GM13976 (cell line): Measurements from ENCODE around the gene SDR9C7.
"Not testable (repeated sequence)": the region's sequence is repeated elsewhere in the genome, so short reads cannot be mapped to it uniquely, and the experiment has no call there.

ENCODE experiments used
- DNase-seq: peaks from one replicate; pipeline ENCODE4 v3.0.0; 2012; ENCODE audit warnings: low spot score
- in situ Hi-C: fragments of 300-500 bp; cut with MboI; formaldehyde crosslinking; loops from one replicate; pipeline ENCODE4 v1.12.0; 2022; ENCODE audit warnings: low sequenced_read_pairs, mixed read lengths, inconsistent platforms; ENCODE audit not compliant: unreplicated experiment
- TF ChIP-seq, protein P1 (sequence below): IDR thresholded peaks from 2 replicates; pipeline ENCODE4 v1.5.1; 2012; ENCODE audit warnings: borderline replicate concordance, mild to moderate bottlenecking; ENCODE audit not compliant: insufficient read depth; ENCODE audit errors: extremely low read depth, missing control alignments, control extremely low read depth

The SDR9C7 gene

DNA sequence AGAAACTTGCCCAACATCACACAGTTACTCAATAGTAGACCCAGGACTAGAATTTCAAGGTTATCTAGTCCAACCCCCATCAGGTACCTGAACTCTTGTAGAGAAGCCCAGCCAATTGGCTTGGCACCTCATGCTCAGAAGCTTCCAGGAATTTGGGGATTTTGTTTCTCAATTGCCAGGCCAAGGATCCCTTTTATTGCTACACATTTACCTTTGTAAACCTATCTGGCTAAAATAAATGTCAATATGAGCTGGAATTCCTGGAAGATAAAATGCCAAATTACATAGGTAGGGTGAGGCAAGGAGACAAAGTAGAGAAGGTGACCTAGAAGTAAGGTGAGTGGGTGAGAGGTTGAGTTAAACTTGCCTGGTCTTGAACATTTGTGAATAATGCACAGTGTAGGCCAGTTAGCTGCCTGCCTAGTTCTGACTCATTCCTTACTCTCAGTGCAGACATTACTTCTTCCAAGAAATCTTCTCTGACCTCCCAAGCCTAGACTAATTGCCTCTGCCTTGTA is 36.3 kb downstream of the SDR9C7 start:
- in situ Hi-C loops = no loop called here

GRCh38 chr12:56896082-56896481 is 38.1 kb downstream of the SDR9C7 start:
- in situ Hi-C loops = no loop called here
- TF ChIP-seq, protein P1, sequence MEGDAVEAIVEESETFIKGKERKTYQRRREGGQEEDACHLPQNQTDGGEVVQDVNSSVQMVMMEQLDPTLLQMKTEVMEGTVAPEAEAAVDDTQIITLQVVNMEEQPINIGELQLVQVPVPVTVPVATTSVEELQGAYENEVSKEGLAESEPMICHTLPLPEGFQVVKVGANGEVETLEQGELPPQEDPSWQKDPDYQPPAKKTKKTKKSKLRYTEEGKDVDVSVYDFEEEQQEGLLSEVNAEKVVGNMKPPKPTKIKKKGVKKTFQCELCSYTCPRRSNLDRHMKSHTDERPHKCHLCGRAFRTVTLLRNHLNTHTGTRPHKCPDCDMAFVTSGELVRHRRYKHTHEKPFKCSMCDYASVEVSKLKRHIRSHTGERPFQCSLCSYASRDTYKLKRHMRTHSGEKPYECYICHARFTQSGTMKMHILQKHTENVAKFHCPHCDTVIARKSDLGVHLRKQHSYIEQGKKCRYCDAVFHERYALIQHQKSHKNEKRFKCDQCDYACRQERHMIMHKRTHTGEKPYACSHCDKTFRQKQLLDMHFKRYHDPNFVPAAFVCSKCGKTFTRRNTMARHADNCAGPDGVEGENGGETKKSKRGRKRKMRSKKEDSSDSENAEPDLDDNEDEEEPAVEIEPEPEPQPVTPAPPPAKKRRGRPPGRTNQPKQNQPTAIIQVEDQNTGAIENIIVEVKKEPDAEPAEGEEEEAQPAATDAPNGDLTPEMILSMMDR = no peak

More for the DNA sequence above, 36.3 kb downstream of the SDR9C7 start:
- TF ChIP-seq, protein P1 = no peak
- DNase-seq = no peak

GRCh38 chr12:56894698-56895368 is 39.4 kb downstream of the SDR9C7 start:
- no peak for DNase-seq
- in situ Hi-C loops = no loop called here
- TF ChIP-seq, protein P1 = no peak

More at GRCh38 chr12:56896082-56896481, 38.1 kb downstream of the SDR9C7 start:
- DNase-seq = no peak

DNA sequence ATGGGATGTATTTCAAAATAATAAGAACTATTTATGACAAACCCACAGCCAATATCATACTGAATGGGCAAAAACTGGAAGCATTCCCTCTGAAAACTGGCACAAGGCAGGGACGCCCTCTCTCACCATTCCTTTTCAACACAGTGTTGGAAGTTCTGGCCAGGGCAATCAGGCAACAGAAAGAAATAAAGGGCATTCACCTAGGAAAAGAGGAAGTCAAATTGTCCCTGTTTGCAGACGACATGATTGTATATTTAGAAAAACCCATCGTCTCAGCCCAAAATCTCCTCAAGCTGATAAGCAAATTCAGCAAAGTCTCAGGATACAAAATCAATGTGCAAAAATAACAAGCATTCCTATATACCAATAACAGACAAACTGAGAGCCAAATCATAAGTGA is 42.3 kb downstream of the SDR9C7 start:
- in situ Hi-C loops = not testable (repeated sequence)

GRCh38 chr12:56886319-56886718 is 47.9 kb downstream of the SDR9C7 start:
- in situ Hi-C loops = no loop called here
- DNase-seq = no peak
- TF ChIP-seq, protein P1 = no peak

More for the DNA sequence above, 42.3 kb downstream of the SDR9C7 start:
- DNase-seq = not testable (repeated sequence)

DNA sequence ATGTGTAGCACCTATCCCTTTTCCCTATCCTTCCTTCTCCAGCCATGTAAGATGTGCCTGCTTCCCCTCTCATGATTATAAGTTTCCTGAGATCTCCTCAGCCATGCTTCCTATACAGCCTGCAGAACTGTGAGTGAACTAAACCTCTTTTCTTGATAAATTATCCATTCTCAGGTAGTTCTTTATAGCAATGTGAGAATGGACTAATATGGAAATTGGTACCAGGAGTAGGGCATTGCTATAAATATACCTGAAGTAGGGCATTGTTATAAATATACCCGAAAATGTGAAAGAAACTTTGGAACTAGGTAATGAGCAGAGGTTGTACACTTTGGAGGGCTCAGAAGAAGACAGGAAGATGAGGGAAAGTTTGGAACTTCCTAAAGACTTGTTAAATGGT is 48.9 kb downstream of the SDR9C7 start:
- TF ChIP-seq, protein P1 = no peak
- in situ Hi-C loops = no loop called here
- DNase-seq = no peak

GRCh38 chr12:56884421-56884820 is 49.8 kb downstream of the SDR9C7 start:
- in situ Hi-C loops = no loop called here
- DNase-seq = no peak
- TF ChIP-seq, protein P1 = no peak

DNA sequence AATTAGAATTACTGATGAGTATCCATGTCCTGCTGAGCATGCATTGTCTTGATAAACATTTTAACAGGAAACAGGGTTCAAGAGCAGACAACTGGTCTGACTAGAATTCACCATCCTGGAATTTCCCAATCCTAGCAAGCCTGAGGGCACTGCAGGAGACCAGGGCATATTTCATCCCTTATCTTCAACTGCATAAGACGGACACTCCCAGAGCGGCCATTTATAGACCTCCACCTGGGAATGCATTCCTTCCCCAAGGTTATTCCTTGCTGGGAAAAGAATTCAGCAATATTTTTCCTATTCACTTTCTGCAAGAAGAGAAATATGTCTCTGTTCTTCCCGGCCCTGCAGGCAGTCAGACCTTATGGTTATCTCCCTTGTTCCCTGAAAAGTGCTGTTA is 51.8 kb downstream of the SDR9C7 start:
- DNase-seq, in situ Hi-C loops: not testable (repeated sequence)
